GM21786 (cell line): ENCODE measurements around the gene MRPS35.
A peak's percentile ranks its signal among the peaks of the same experiment; 100 is the strongest.
"Not testable (repeated sequence)": the region's sequence is repeated elsewhere in the genome, so short reads cannot be mapped to it uniquely, and the experiment has no call there.

Source experiments
- ATAC-seq: cut with Tn5 transposase; IDR thresholded peaks from one replicate; pipeline ENCODE4 v1.9.1; 2021; ENCODE audit not compliant: unreplicated experiment

Gene MRPS35

DNA sequence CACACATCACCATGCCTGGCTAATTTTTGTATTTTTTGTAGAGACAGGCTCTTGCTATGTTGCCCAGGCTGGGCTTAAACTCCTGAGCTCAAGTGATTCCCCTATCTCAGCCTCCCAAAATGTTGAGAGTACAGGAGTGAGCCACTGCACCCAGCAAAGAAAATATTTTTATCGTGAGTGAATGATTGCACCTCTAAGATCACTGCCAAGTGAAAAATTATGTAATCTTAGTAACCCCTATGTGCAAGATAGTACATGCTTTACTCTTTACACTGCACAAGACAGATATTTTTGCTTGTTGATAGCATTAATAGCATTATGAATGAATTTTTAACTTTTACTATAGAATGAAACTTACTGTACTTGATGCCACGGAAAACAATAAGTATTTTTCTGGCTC is 3.4 kb upstream of the MRPS35 start:
- ATAC-seq: no peak

DNA sequence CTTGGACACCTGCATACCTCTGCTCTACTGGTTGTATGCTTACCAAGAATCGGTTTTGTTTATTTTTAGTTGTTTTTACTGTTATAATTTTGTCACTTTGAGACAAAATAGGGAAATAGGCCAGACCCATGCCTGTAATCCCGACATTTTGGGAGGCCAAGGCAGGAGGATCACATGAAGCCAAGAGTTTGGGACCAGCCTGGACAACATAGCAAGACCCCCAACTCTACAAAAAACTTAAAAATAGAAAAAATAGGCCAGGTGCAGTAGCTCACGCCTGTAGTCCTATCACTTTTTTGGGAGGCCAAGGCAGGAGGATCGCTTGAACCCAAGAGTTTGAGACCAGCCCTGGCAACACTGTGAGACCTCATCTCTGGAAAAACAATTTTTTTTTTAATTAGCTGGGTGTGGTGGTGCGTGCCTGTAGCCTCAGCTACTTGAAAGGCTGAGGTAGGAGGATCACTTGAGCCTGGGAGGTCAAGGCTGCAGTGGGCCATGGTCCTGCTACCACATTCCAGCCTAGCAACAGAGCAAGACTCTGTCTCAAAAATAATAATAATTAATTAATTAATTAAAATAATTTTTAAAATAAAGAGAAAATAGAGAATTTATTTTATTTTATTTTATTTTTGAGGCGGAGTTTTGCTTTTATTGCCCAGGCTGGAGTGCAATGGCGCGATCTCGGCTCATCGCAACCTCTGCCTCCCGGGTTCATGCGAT is 1.3 kb upstream of the MRPS35 start:
- ATAC-seq: no peak

GRCh38 chr12:27709932-27710591 is 570 bp upstream of the MRPS35 start:
- peak; percentile 27 for ATAC-seq

GRCh38 chr12:27711317-27711682 is 668 bp downstream of the MRPS35 start:
- peak; percentile 7 for ATAC-seq

DNA sequence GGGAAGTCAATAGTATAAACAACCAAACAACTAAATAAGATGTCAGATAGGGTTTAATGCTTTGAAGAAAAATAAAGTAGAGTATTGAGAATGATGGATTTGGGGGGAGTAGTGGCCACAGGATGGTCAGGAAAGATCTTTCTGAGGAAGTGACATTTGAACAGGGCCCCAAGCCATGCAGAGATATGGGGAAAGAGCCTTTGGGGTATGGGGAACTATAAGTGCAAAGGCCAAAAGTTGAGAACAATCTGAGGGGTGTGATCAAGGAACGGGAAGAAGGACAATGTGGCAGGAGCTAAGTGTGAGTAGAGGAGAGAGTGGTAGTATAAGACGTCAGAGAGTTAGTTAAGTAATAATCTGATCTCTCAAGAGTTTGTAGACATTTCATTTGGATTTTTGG is 1.3 kb downstream of the MRPS35 start:
- no peak for ATAC-seq

GRCh38 chr12:27723212-27723611 is 12.6 kb downstream of the MRPS35 start:
- no peak for ATAC-seq

DNA sequence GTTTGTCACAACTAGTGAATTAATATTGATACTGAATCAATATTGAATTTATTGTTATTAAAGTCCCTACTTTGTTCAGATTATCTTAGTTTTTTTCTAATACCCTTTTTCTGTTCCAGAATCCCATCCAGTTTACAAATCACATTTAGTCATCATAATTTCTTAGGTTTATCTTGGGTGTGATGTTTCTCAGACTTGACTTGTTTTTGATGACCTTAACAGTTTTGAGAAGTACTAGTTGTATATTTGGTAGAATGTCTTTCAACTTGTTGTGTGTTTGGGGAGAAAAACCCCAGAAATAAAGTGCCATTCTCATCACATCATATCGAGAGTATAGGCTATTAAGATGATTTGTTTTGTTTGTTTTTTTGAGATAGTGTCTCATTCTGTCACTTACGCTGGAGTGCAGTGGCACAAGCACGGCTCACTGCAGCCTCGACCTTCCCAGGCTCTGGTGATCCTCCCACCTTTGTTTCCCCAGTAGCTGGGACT is 19.5 kb downstream of the MRPS35 start:
- ATAC-seq: no peak

GRCh38 chr12:27732281-27732680 is 21.6 kb downstream of the MRPS35 start:
- no peak for ATAC-seq

DNA sequence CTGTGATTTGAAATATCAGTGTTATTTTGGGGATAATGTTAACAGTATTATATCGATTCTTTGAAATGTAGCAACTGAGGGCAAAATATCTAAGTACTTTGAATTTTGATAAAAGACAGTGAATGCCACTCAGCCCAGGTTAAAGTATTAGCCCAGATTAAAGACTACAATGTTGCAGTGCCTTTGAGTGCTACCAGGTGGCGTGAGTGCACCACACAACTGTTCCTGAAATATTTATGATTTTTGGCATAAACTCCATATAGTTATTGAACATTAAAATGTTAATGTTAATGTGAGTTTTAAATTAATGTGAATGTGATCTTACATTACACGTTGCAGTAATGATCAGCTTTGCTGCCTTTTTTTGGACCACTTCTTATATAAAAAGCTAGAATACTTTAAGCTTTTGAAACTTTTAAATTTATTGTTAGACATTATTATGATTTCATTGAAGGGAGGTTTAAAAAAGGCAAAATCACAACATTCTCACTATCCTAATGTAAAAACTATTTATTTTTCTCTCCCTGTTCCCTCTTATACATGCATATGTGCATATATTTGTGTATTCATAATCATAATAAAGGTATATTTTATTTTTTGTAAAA is 22.5 kb downstream of the MRPS35 start:
- ATAC-seq: no peak

- no peak for ATAC-seq
These were observed 23.2 kb downstream of the MRPS35 start for GRCh38 chr12:27733791-27734190.

GRCh38 chr12:27734321-27734720 is 23.7 kb downstream of the MRPS35 start:
- not testable (repeated sequence) for ATAC-seq

DNA sequence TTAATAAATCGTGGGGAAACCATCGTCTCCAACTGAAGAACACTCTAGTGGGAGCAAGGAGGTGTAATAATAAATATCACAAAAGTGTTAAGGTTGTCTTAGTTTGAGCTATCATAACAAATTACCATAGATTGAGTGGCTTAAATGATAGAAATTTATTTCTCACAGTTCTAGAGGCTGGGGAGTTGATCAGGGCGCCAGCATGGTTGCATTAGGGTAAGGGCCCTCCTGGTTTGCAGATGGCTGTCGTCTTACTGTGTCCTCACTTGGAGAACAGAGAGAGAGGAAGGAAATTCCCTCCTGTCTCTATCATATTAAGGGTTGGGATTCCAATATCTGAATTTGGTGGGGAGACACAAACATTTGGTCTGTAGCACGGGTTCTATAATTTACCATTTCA is 33.0 kb downstream of the MRPS35 start:
- no peak for ATAC-seq

- not testable (repeated sequence) for ATAC-seq
These were observed 35.1 kb downstream of the MRPS35 start for GRCh38 chr12:27745734-27746133.

DNA sequence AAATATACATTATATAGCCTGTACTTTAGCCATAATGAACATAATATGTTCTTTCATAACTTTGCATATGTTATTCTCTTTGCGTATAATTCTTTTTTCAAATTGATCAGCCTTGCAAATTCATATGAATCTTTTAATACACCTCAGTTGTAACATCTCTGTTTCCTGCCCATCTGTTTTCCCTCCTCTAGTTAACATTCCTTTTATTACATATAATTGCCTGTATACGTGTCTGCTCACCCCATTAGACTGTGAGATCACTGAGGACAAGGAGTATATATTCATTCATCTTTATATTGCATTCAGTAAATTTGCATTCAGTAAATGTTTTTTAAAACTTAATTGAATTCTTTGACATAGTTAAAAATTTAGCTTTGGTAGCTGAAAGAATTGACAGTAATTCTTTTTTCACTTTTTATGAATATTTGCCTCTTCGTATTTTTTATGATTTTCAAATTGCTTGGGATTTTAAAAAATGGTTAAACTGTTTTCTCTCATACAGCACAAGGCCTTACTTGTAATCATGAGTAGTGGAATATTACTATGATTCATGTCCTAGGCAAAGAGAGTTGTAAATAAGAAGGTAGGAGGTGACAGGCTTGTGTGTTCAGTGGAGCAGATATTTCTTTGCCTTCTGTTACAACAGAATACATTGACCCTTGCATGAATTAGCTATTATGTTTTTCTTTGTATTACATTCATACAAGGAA is 36.6 kb downstream of the MRPS35 start:
- no peak for ATAC-seq

GRCh38 chr12:27751386-27752047 is 40.9 kb downstream of the MRPS35 start:
- ATAC-seq: no peak

DNA sequence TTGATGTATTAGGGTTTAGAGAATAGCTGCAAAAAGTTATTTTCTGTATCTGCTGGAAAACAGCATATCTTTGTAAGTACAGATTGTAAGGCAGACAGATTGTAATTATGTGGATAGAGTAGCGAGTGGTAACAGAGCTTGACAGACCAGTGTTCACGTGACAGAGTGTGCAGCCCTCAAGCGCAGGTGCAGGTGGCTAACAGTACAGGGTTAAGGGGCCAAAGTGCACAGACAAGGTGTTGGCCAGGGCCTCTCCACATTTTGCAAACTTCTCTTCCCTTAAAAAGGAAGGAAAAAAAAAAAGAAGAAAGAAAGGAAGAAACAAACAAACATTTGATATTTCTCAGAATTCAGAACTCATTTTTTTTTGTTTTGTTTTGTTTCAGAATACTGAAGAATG is 44.2 kb downstream of the MRPS35 start:
- ATAC-seq: no peak

- ATAC-seq: no peak
These were observed 46.1 kb downstream of the MRPS35 start for GRCh38 chr12:27756670-27757195.

GRCh38 chr12:27762757-27763156 is 52.1 kb downstream of the MRPS35 start:
- no peak for ATAC-seq

GRCh38 chr12:27766587-27766986 is 56.0 kb downstream of the MRPS35 start:
- no peak for ATAC-seq

DNA sequence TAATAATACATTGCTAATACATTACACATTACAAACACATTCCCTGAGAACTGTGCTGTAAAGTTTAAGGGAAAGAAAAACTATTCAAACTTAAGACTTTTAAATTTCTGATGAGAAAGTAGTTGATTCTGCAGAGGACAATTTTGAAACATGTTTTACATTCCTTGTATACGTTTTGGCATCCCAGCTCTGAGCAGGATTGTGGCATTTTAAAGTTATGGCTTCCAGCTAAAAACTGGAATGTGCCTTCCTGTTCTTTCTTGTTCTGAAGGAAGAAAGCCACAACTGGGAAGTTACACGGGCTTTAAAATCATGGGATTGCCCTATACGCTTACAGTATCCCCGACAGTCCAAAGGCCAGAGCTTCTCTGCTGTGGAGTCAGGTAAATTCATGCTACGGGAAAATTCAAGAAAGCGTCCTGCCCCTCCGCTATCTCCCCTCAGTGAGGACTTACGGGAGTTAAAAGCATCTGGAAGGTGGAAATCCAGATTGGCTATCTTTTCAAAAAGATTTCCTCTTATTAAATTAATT is 58.6 kb downstream of the MRPS35 start:
- no peak for ATAC-seq
